DND-41 (cell line): ENCODE measurements around the gene RCAN1.

Source experiments
- ATAC-seq: fragments of 200-7000 bp; cut with Tn5 transposase; 3 replicates; pipeline ENCODE4 v1.9.1; 2021; ENCODE audit warnings: low read depth; ENCODE audit not compliant: insufficient read depth
- DNase-seq: peaks from one replicate; pipeline ENCODE4 v3.0.0-alpha.2; 2020
- H2AFZ ChIP-seq: 2 replicates; pipeline ENCODE4 v1.6.0; 2012; ENCODE audit warnings: low read depth, low read length
- H3K27ac ChIP-seq: 2 replicates; pipeline ENCODE4 v1.5.1; 2012; ENCODE audit warnings: low read length, inconsistent platforms
- H3K27me3 ChIP-seq: fragments of 200-600 bp; sonication (generic); 2 replicates; pipeline ENCODE4 v1.6.0; 2012; ENCODE audit warnings: low read length, mild to moderate bottlenecking, inconsistent platforms; ENCODE audit not compliant: insufficient read depth, poor library complexity
- H3K36me3 ChIP-seq: 2 replicates; pipeline ENCODE4 v1.5.1; 2012; ENCODE audit warnings: low read length, inconsistent platforms; ENCODE audit not compliant: insufficient read depth
- H3K4me1 ChIP-seq: 2 replicates; pipeline ENCODE4 v1.5.1; 2012; ENCODE audit warnings: mild to moderate bottlenecking, low read length; ENCODE audit not compliant: insufficient read depth
- H3K4me2 ChIP-seq: 2 replicates; pipeline ENCODE4 v1.6.0; 2012; ENCODE audit warnings: mild to moderate bottlenecking, moderate library complexity, low read length, inconsistent platforms; ENCODE audit not compliant: insufficient read depth
- H3K4me3 ChIP-seq, 2 experiments: fragments of 200-600 bp in 1 of 2; shearing (Covaris generic) in 1 of 2; 2 replicates each; pipeline ENCODE4 v1.5.1; 2012 to 2016; ENCODE audit warnings: inconsistent platforms in 2 of 2, low read length in 2 of 2, mild to moderate bottlenecking in 2 of 2, low read depth in 1 of 2, moderate library complexity in 1 of 2
- H3K79me2 ChIP-seq: 2 replicates; pipeline ENCODE4 v1.6.0; 2012; ENCODE audit warnings: low read length, inconsistent platforms; ENCODE audit not compliant: insufficient read depth
- H3K9ac ChIP-seq: 2 replicates; pipeline ENCODE4 v1.6.0; 2012; ENCODE audit warnings: low read depth, mild to moderate bottlenecking, inconsistent platforms, low read length, moderate library complexity
- H3K9me3 ChIP-seq: 2 replicates; pipeline ENCODE4 v1.5.1; 2012; ENCODE audit warnings: low read length, moderate library complexity, mild to moderate bottlenecking, inconsistent platforms; ENCODE audit not compliant: insufficient read depth, severe bottlenecking
- H4K20me1 ChIP-seq: 2 replicates; pipeline ENCODE4 v1.6.0; 2012; ENCODE audit warnings: low read length; ENCODE audit not compliant: insufficient read depth
- CTCF ChIP-seq: IDR thresholded peaks from 2 replicates; pipeline ENCODE4 v1.5.1; 2012; ENCODE audit warnings: borderline replicate concordance, low read length, moderate library complexity, mild to moderate bottlenecking; ENCODE audit not compliant: poor library complexity, severe bottlenecking; ENCODE audit errors: extremely low read depth
- EZH2 ChIP-seq: IDR thresholded peaks from 3 replicates; pipeline ENCODE4 v1.6.1; 2012; ENCODE audit warnings: borderline replicate concordance, low read depth, mild to moderate bottlenecking, moderate library complexity, low read length, inconsistent platforms; ENCODE audit not compliant: severe bottlenecking

Gene RCAN1

GRCh38 chr21:34623516-34623915 is 8.6 kb upstream of the RCAN1 start:
- Histone ChIP-seq H3K79me2 (no peaks in the 10 kb centered on the region), H3K9ac (no peak overlapping the region), H3K27me3 (no peaks in the 10 kb centered on the region), H2AFZ (no peak overlapping the region), H4K20me1 (no peaks in the 10 kb centered on the region), H3K4me1 (peaks cover 28% of the 10 kb centered on the region), H3K4me3 (no peak overlapping the region), H3K27ac (no peak overlapping the region), H3K36me3 (no peaks in the 10 kb centered on the region), H3K4me2 (no peak overlapping the region), H3K9me3 (no peaks in the 10 kb centered on the region)
- ATAC-seq = no peak
- no peak for TF ChIP-seq EZH2
- TF ChIP-seq CTCF = no peak
- no peak for DNase-seq

GRCh38 chr21:34621434-34622350 is 6.8 kb upstream of the RCAN1 start:
- ATAC-seq = no peak
- DNase-seq = no peak
- Histone ChIP-seq H3K79me2 (no peaks in the 10 kb centered on the region), H3K9ac (no peak overlapping the region), H2AFZ (no peak overlapping the region), H3K9me3 (no peaks in the 10 kb centered on the region), H4K20me1 (no peaks in the 10 kb centered on the region), H3K4me1 (peaks cover 46% of the 10 kb centered on the region), H3K27ac (peak overlapping the region; percentile 24; the same call in 1 of the 2 replicates), H3K27me3 (no peaks in the 10 kb centered on the region), H3K4me2 (no peak overlapping the region), H3K36me3 (no peaks in the 10 kb centered on the region), H3K4me3 (no peak overlapping the region)
- TF ChIP-seq CTCF = no peak
- no peak for TF ChIP-seq EZH2

- no peaks in the 10 kb centered on the region for H3K27me3 ChIP-seq
- H3K9me3 ChIP-seq = no peaks in the 10 kb centered on the region
- H2AFZ ChIP-seq = peak overlapping the region; percentile 50; the same call in 1 of the 2 replicates
- no peak overlapping the region for H3K4me3 ChIP-seq
- no peaks in the 10 kb centered on the region for H3K36me3 ChIP-seq
- H3K9ac ChIP-seq = peak overlapping the region; percentile 48
- no peak for TF ChIP-seq EZH2
- no peak for TF ChIP-seq CTCF
- no peaks in the 10 kb centered on the region for H3K79me2 ChIP-seq
- peak overlapping the region; percentile 91 for H3K27ac ChIP-seq
- H4K20me1 ChIP-seq = no peaks in the 10 kb centered on the region
- ATAC-seq (0 out of 3 replicates have a peak, but pooled peaks have one; percentile 10), DNase-seq (peak; percentile 50)
- peak overlapping the region; percentile 37 for H3K4me2 ChIP-seq
- peaks cover 60% of the 10 kb centered on the region for H3K4me1 ChIP-seq
Measured at GRCh38 chr21:34619841-34620665, 5.1 kb upstream of the RCAN1 start.
